HG03175 (cell line): Measurements from ENCODE around the gene ASIC3.
"Not testable (repeated sequence)": the region's sequence is repeated elsewhere in the genome, so short reads cannot be mapped to it uniquely, and the experiment has no call there.

ENCODE experiments used
- ATAC-seq: cut with Tn5 transposase; IDR thresholded peaks from one replicate; pipeline ENCODE4 v1.9.1; 2021; ENCODE audit warnings: mild to moderate bottlenecking, moderate library complexity; ENCODE audit not compliant: unreplicated experiment

The ASIC3 gene

GRCh38 chr7:151013733-151014497, 34.4 kb upstream of the ASIC3 start:
- ATAC-seq: peak; percentile 62

- no peak for ATAC-seq
These were observed 33.4 kb upstream of the ASIC3 start for GRCh38 chr7:151014950-151015349.

GRCh38 chr7:151015967-151016366, 32.4 kb upstream of the ASIC3 start:
- ATAC-seq: no peak

- no peak for ATAC-seq
These were observed 31.8 kb upstream of the ASIC3 start for GRCh38 chr7:151016505-151016904.

GRCh38 chr7:151016942-151017341, 31.4 kb upstream of the ASIC3 start:
- ATAC-seq: no peak

GRCh38 chr7:151017370-151017952, 30.9 kb upstream of the ASIC3 start:
- no peak for ATAC-seq

- peak; percentile 53 for ATAC-seq
These were observed 30.3 kb upstream of the ASIC3 start for GRCh38 chr7:151017953-151018420.

- ATAC-seq: no peak
These were observed 29.8 kb upstream of the ASIC3 start for GRCh38 chr7:151018421-151019129.

- no peak for ATAC-seq
These were observed 29.2 kb upstream of the ASIC3 start for GRCh38 chr7:151019130-151019447.

- no peak for ATAC-seq
These were observed 28.1 kb upstream of the ASIC3 start for GRCh38 chr7:151020231-151020630.

GRCh38 chr7:151023232-151023631, 25.1 kb upstream of the ASIC3 start:
- ATAC-seq: no peak

- ATAC-seq: no peak
These were observed 23.8 kb upstream of the ASIC3 start, which contains the start of gene ATG9B for GRCh38 chr7:151024435-151025056. Gene ATG9B (minus strand): TSS chr7:151024494. CDS start chr7:151024423, 71 bp downstream.

- ATAC-seq: no peak
These were observed 22.2 kb upstream of the ASIC3 start for GRCh38 chr7:151025924-151026671.

- ATAC-seq: not testable (repeated sequence)
These were observed 21.3 kb upstream of the ASIC3 start for GRCh38 chr7:151026771-151027727.

- ATAC-seq: not testable (repeated sequence)
These were observed 20.6 kb upstream of the ASIC3 start for GRCh38 chr7:151027728-151028130.

GRCh38 chr7:151028131-151028947, 20.0 kb upstream of the ASIC3 start, which contains the start of gene ABCB8:
Gene ABCB8 (plus strand): TSS chr7:151028450. CDS start chr7:151028516, 66 bp downstream.
- peak; percentile 96 for ATAC-seq

GRCh38 chr7:151028948-151029501, 19.3 kb upstream of the ASIC3 start:
- no peak for ATAC-seq

GRCh38 chr7:151031011-151031410, 17.3 kb upstream of the ASIC3 start:
- no peak for ATAC-seq
